Brain microvascular endothelial cell (primary cell): Measurements from ENCODE around the gene LDLRAD4.

Experiments
- DNase-seq: peaks from one replicate; pipeline ENCODE4 v3.0.0-alpha.2; 2020
- H3K27ac ChIP-seq: fragments of 250-450 bp; sonication (Bioruptor Pico); 2 replicates; pipeline ENCODE4 v1.5.1; 2020; ENCODE audit warnings: mild to moderate bottlenecking, moderate library complexity
- H3K27me3 ChIP-seq: fragments of 250-450 bp; sonication (Bioruptor Pico); replicated peaks from 2 replicates; pipeline ENCODE4 v1.5.1; 2020; ENCODE audit warnings: mild to moderate bottlenecking
- H3K36me3 ChIP-seq: fragments of 250-450 bp; sonication (Bioruptor Pico); replicated peaks from 2 replicates; pipeline ENCODE4 v1.5.1; 2020; ENCODE audit warnings: mild to moderate bottlenecking
- H3K4me3 ChIP-seq: 2 replicates; pipeline ENCODE4 v1.5.1; 2011; ENCODE audit warnings: low read depth, mild to moderate bottlenecking, control low read depth, low read length, moderate library complexity
- CTCF ChIP-seq: IDR thresholded peaks from 2 replicates; pipeline ENCODE4 v1.5.1; 2011; ENCODE audit warnings: low read depth, mild to moderate bottlenecking, moderate library complexity, low read length, control low read depth, inconsistent platforms; ENCODE audit errors: missing control alignments
- in situ Hi-C: cut with HindIII; loops from 2 replicates; pipeline ENCODE4 v1.10.0; 2017; ENCODE audit warnings: low sequenced_read_pairs, low pct_ligation_motif_present

LDLRAD4 gene

GRCh38 chr18:13442451-13442850 is 223.9 kb downstream of the LDLRAD4 start:
- DNase-seq: no peak
- H3K4me3 ChIP-seq: no peak overlapping the region
- peaks cover 2% of the 10 kb centered on the region for H3K27me3 ChIP-seq
- H3K36me3 ChIP-seq: no peaks in the 10 kb centered on the region
- H3K27ac ChIP-seq: no peak overlapping the region
- in situ Hi-C loops: no loop called here
- no peak for TF ChIP-seq CTCF

GRCh38 chr18:13443552-13443951 is 225.0 kb downstream of the LDLRAD4 start:
- DNase-seq: no peak
- no peak for TF ChIP-seq CTCF
- no peak overlapping the region for H3K4me3 ChIP-seq
- in situ Hi-C loops: no loop called here
- H3K27me3 ChIP-seq: peaks cover 2% of the 10 kb centered on the region
- H3K36me3 ChIP-seq: no peaks in the 10 kb centered on the region
- no peak overlapping the region for H3K27ac ChIP-seq

DNA sequence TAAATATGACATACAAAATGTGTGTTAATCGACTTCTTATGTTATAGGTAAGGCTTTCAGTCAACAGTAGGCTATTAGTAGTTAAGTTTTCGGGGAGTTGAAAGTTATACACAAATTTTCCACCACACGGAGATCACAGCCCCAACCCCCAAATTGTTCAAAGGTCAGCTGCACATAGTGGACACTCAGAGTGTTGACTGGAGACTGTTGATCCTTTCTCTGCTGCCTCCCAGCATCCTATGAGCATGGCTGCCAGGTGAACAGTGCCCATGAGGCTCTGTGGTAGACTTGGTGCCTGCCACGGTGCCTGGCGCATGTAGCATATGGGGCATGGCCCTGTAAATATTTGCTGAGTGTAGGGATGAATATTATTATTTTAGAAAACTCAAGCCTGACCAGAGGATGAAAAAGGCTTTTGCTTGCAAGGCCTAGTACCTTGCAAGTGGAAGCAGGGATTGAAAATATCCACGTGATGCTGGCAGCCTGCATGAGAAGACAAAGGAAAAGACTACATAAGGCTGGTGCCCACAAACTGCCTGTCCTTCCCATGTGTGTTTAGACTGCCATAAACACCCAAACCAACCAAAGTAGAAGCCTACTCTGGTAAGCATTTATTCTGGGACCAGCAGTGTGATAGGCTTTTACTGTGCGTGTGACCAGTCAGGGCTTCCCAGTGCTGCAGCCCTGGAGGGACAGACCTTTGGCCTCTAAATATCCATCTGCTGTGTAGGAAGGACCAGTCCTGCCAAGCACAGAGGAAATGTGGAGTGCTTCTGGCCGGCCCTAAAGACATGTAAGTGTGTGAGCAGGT is 226.1 kb downstream of the LDLRAD4 start:
- H3K36me3 ChIP-seq: no peaks in the 10 kb centered on the region
- no peak for TF ChIP-seq CTCF
- no peak for DNase-seq
- in situ Hi-C loops: no loop called here
- peaks cover 2% of the 10 kb centered on the region for H3K27me3 ChIP-seq
- H3K27ac ChIP-seq: no peak overlapping the region
- H3K4me3 ChIP-seq: no peak overlapping the region

DNA sequence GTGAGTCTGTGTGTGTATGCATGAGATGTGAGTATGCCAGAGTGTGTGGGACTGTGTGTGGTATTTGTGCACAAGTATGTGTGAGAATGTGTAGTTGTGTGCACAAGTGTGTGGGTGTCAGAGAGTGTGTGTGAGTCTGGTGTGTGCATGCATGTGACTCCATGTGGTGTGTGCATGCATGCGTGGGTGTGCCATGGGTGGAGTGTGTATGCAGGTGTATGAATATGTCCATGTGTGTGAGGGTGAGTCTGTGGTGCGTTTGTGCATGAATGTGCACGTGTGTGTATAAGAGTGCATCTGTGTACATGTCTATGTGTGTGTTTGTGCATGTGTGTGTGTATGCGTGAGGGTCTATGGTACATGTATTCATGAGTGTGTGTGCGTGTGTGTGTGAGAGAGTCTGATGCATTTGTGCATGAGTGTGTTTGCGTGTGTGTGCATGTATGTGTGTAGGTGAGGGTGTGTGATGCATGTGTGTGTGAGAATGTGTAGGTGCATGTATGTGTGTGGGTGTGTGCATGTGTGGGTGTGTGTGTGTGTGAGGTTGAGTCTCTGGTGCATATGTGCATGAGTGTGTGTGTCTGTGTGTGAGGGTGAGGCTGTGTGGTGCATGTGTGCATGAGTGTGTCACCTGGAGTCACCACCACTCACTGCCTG is 226.8 kb downstream of the LDLRAD4 start:
- TF ChIP-seq CTCF: no peak
- no peak for DNase-seq
- Histone ChIP-seq H3K4me3 (no peak overlapping the region), H3K36me3 (no peaks in the 10 kb centered on the region), H3K27ac (no peak overlapping the region), H3K27me3 (peaks cover 2% of the 10 kb centered on the region)
- in situ Hi-C loops: no loop called here

DNA sequence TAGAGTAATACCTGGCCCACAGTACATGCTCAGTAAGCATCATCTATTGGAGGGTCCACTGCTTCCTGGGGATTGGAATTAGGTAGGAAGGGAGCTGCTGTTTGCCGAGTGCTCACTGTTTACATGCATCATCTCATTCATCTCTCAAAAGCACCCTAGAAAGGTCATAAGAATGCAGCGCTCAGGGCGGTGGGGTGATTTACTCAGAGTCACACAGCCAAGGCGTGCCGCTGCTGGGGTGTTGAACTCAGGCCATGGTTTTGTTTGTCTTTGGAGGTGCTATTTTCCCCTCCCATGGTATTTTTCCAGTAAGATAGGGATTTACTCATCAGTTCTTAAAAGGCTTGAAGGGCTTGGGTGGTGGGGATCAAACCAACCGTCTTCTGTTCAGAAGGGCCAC is 227.5 kb downstream of the LDLRAD4 start:
- H3K27ac ChIP-seq: no peak overlapping the region
- in situ Hi-C loops: no loop called here
- peaks cover 2% of the 10 kb centered on the region for H3K27me3 ChIP-seq
- no peak for DNase-seq
- H3K4me3 ChIP-seq: no peak overlapping the region
- no peak for TF ChIP-seq CTCF
- no peaks in the 10 kb centered on the region for H3K36me3 ChIP-seq
